GM13976 (cell line): Measurements from ENCODE around the gene HLCS.

ENCODE experiments used
- DNase-seq: peaks from one replicate; pipeline ENCODE4 v3.0.0; 2012; ENCODE audit warnings: low spot score
- in situ Hi-C: fragments of 300-500 bp; cut with MboI; formaldehyde crosslinking; loops from one replicate; pipeline ENCODE4 v1.12.0; 2022; ENCODE audit warnings: low sequenced_read_pairs, mixed read lengths, inconsistent platforms; ENCODE audit not compliant: unreplicated experiment
- TF ChIP-seq, protein P1 (sequence below): IDR thresholded peaks from 2 replicates; pipeline ENCODE4 v1.5.1; 2012; ENCODE audit warnings: borderline replicate concordance, mild to moderate bottlenecking; ENCODE audit not compliant: insufficient read depth; ENCODE audit errors: extremely low read depth, missing control alignments, control extremely low read depth

HLCS gene

DNA sequence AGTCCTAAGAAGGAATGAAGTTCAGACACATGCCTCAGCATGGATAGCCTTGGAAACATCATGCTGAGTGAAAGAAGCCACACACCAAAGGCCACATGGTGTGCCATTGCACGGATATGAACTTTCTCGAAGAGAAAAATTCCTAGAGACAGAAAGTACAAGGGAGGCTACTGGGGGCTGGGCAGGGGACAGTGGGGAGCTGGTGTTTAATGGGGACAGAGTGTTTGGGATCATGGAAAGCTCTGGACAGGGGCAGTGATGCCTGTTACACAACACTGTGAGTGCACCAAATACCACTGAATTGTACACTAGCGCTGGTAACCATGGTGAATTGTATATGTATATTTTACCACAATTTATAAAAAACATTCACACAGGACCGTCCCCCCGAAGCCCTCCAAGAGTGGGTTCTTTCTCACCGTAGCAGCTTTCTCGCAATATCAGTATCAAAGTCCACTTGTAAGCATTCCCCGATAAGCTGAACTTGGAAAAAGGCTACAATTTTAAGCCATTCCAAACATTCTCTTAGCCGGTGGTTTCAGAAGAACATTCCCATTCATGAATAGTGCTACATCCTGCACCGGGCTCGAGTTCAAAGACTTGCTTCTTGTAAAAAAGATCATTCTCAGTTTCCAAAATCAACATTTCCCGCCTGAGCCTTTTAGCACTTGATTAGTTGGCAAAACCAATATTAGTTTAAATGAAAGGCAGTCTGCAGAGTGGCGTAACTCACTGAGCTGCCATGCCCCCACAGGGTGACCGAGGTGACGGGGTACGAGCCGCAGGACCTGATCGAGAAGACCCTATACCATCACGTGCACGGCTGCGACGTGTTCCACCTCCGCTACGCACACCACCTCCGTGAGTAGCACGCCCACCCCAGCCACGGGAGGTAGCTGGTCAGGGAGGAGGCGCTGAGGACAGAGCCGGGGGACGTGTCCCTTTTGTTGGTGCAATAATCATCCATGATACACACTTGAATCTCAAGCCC lies 235.9 kb downstream of the HLCS start:
- no peak for DNase-seq
- TF ChIP-seq, protein P1, sequence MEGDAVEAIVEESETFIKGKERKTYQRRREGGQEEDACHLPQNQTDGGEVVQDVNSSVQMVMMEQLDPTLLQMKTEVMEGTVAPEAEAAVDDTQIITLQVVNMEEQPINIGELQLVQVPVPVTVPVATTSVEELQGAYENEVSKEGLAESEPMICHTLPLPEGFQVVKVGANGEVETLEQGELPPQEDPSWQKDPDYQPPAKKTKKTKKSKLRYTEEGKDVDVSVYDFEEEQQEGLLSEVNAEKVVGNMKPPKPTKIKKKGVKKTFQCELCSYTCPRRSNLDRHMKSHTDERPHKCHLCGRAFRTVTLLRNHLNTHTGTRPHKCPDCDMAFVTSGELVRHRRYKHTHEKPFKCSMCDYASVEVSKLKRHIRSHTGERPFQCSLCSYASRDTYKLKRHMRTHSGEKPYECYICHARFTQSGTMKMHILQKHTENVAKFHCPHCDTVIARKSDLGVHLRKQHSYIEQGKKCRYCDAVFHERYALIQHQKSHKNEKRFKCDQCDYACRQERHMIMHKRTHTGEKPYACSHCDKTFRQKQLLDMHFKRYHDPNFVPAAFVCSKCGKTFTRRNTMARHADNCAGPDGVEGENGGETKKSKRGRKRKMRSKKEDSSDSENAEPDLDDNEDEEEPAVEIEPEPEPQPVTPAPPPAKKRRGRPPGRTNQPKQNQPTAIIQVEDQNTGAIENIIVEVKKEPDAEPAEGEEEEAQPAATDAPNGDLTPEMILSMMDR: no peak
- in situ Hi-C loops: no loop called here

DNA sequence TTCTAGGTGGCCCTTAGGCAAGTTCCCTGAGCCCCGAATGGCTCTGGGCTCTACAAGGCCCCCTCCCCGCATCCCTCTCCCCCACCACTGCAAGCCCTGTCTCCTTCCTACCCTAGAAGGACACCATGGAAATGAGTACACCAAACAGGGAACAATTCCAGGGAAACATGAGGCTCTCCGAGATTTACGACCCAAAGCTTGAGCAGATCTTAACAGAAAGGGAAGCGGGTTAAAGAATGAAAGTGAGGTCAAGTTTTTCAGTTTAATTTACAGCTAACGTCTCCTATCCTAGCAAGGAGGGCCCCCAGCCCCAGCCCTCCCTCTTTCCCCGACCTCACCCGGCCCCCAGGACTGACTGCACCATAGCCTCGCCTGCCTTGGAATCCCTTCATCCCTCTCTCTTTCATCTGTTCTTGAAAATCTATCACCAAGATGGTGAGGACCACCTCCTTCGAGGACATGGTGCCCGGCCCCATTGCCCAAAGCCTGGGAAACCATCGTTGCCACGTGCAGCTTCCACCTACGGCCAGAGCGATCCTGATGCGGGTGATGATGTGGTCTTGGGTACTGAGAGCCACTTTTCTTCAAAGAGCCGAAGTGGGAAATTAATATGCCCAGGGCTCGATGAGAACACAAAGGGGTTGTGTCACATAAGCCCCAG lies 237.0 kb downstream of the HLCS start:
- no peak for DNase-seq
- in situ Hi-C loops: no loop called here
- TF ChIP-seq, protein P1: no peak

DNA sequence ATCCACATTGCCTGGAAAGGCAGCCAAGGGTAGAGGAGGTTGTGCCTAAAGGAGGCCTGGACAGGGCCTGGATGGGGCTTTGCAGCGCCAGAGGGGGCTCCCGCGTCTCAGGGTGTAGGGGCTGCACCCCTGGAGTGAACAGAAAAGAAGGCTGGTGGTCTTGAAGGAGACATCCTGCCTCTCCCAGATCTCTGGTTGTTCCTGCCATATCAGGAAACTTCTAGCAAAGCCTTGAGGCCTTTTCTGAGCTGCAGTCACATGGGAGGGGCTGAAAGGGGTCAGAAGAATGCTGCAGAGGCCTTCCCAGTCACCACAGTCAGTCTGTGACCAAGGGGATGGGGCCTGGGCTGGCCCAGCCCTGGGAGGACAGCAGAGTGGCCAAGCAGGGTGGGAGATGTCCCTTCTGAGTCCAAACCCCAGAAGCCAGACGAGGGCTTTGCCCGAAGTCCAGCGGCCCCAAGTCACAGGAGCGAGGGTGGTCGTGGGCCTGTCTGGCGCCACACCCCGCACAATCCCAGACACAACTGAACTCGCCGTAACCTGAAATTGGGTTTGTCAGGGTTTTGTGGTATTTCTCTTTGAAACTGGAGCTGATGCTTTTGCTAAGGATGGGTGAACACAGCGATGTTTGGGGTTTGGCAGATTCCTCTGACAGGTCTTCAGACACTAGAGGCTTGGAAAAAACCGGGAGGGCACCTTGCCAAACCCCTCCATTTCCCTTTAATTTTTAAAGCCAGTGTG lies 237.9 kb downstream of the HLCS start:
- DNase-seq: no peak
- in situ Hi-C loops: no loop called here
- TF ChIP-seq, protein P1: no peak

DNA sequence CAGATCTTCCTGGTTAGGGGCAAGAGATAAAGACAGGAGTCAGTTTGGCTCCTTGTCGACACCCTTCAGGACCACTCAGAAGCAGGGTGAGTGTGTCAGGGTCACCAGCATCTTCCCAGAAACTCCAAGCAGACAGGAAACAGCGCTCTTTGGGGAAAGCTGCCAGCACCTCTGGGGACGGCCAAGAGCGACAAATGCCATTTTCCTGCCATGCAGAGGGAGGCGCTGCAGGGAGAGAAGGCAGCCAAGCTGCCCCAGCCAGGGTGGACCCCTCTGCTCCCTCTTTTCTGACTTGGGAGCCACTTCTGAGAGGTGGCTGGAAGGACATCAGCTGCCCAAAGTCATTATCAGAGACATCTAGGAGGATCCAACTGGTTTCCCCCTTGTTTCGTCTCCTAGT lies 238.6 kb downstream of the HLCS start:
- in situ Hi-C loops: no loop called here
- no peak for DNase-seq
- TF ChIP-seq, protein P1: no peak

DNA sequence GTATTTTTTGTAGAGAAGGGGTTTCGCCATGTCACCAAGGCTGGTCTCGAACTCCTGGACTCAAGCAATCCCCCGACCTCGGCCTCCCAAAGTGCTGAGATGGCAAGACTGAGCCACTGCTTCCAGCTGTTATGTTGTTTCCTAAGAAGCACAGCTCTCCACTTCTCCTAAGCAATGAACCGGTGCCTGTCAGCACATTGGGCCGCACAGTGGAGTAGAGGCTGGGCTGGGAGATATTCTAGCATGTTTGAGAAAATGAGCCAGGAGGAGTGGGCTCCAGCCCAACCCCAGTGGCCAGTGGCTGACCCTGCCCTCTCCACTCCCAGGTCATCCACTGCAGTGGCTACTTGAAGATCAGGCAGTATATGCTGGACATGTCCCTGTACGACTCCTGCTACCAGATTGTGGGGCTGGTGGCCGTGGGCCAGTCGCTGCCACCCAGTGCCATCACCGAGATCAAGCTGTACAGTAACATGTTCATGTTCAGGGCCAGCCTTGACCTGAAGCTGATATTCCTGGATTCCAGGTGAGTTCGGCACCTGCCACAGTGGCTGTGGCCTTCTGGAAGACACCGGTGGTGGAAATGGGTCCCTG lies 240.6 kb downstream of the HLCS start:
- in situ Hi-C loops: no loop called here

GRCh38 chr21:36724660-36725059 lies 241.8 kb downstream of the HLCS start:
- DNase-seq: no peak
- in situ Hi-C loops: no loop called here
- TF ChIP-seq, protein P1: no peak

More for the DNA sequence above, 240.6 kb downstream of the HLCS start:
- DNase-seq: no peak
- TF ChIP-seq, protein P1: no peak
